GM06990 (cell line): Measurements from ENCODE around the gene RNF40.

ENCODE experiments used
- DNase-seq: peaks from one replicate; pipeline ENCODE4 v3.0.0-alpha.2; 2011; ENCODE audit not compliant: insufficient read length; ENCODE audit errors: extremely low read depth
- H3K27me3 ChIP-seq: replicated peaks from 2 replicates; pipeline ENCODE4 v1.6.0; 2011; ENCODE audit warnings: low read length; ENCODE audit not compliant: control insufficient read depth, insufficient read depth
- H3K36me3 ChIP-seq: 2 replicates; pipeline ENCODE4 v1.5.1; 2011; ENCODE audit warnings: low read length; ENCODE audit not compliant: control insufficient read depth, insufficient read depth
- H3K4me3 ChIP-seq: replicated peaks from 2 replicates; pipeline ENCODE4 v1.5.1; 2011; ENCODE audit warnings: low read depth, mild to moderate bottlenecking, control low read depth, low read length
- TF ChIP-seq, protein P1 (sequence below): IDR thresholded peaks from 2 replicates; pipeline ENCODE4 v1.5.1; 2011; ENCODE audit warnings: low read length, control low read depth, mild to moderate bottlenecking, inconsistent platforms; ENCODE audit not compliant: insufficient read depth, poor library complexity, severe bottlenecking

RNF40 gene

DNA sequence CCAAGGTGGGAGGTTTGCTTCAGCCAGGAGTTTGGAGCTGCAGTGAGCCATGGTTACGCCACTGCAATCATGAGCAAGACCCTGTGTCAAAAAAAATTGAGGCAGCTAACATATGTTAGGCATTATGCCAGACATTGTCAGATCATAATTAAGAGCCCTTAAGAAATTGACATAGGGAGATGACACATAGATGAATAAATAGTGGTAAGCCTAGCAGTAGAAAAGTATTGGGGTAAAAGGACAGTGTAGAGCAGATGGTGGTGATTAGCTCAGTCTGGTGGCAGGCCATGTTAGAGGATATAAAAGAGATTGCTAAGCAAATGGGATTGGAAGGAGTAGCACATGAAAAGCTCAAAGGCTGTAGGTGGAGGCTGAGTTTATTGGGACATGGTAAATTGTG, 40.5 kb upstream of the RNF40 start:
- Histone ChIP-seq H3K36me3 (peaks cover 58% of the 10 kb centered on the region), H3K27me3 (no peaks in the 10 kb centered on the region), H3K4me3 (no peak overlapping the region)
- no peak for DNase-seq
- TF ChIP-seq, protein P1, sequence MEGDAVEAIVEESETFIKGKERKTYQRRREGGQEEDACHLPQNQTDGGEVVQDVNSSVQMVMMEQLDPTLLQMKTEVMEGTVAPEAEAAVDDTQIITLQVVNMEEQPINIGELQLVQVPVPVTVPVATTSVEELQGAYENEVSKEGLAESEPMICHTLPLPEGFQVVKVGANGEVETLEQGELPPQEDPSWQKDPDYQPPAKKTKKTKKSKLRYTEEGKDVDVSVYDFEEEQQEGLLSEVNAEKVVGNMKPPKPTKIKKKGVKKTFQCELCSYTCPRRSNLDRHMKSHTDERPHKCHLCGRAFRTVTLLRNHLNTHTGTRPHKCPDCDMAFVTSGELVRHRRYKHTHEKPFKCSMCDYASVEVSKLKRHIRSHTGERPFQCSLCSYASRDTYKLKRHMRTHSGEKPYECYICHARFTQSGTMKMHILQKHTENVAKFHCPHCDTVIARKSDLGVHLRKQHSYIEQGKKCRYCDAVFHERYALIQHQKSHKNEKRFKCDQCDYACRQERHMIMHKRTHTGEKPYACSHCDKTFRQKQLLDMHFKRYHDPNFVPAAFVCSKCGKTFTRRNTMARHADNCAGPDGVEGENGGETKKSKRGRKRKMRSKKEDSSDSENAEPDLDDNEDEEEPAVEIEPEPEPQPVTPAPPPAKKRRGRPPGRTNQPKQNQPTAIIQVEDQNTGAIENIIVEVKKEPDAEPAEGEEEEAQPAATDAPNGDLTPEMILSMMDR = no peak

DNA sequence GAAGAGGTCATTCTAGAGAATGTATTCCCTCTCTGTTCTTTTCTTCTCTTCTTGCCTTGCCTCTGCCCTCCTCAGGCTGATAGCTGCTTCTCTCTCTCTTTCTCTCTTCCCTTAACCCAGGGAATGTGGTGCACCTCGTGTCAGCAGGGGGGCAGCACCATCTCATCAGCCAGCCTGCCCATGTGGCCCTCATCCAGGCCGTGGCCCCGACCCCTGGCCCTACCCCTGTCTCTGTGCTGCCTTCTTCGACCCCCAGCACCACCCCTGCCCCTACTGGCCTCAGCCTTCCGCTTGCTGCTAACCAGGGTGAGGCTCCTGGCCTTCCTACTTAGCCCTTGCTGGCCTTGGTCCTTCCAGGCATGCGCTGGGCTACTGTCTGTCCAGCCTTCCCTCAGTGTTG, 39.7 kb upstream of the RNF40 start:
- no peak for DNase-seq
- Histone ChIP-seq H3K4me3 (no peak overlapping the region), H3K27me3 (no peaks in the 10 kb centered on the region), H3K36me3 (peaks cover 59% of the 10 kb centered on the region)
- TF ChIP-seq, protein P1 = no peak

DNA sequence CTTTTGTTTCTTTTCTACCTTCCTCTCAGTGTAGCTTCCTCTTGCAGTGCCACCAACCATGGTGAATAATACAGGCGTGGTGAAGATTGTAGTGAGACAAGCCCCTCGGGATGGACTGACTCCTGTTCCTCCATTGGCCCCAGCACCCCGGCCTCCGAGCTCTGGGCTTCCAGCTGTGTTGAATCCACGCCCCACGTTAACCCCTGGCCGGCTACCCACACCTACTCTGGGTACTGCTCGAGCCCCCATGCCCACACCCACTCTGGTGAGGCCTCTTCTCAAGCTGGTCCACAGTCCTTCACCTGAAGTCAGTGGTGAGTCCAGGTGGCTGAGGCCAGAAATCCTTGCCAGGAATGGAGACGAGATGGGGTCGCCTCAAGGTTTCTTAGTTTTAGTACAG, 39.2 kb upstream of the RNF40 start:
- Histone ChIP-seq H3K4me3 (no peak overlapping the region), H3K27me3 (no peaks in the 10 kb centered on the region), H3K36me3 (peaks cover 57% of the 10 kb centered on the region)
- no peak for DNase-seq
- TF ChIP-seq, protein P1 = no peak

DNA sequence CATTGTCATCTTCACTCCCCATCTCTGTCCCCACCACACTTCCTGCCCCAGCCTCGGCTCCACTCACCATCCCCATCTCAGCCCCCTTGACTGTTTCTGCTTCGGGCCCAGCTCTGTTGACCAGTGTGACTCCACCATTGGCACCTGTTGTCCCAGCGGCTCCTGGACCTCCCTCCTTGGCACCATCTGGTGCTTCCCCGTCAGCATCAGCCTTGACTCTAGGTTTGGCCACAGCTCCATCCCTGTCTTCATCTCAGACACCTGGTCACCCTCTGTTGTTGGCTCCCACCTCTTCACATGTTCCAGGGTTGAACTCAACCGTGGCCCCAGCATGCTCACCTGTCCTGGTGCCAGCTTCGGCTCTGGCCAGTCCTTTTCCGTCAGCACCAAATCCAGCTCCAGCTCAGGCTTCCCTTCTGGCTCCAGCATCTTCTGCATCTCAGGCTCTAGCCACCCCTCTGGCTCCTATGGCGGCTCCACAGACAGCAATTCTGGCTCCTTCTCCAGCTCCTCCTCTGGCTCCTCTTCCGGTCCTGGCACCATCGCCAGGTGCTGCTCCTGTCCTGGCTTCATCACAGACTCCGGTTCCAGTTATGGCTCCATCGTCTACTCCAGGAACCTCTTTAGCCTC, 38.3 kb upstream of the RNF40 start:
- Histone ChIP-seq H3K36me3 (peaks cover 58% of the 10 kb centered on the region), H3K4me3 (no peak overlapping the region), H3K27me3 (no peaks in the 10 kb centered on the region)
- DNase-seq = no peak
- TF ChIP-seq, protein P1 = no peak

DNA sequence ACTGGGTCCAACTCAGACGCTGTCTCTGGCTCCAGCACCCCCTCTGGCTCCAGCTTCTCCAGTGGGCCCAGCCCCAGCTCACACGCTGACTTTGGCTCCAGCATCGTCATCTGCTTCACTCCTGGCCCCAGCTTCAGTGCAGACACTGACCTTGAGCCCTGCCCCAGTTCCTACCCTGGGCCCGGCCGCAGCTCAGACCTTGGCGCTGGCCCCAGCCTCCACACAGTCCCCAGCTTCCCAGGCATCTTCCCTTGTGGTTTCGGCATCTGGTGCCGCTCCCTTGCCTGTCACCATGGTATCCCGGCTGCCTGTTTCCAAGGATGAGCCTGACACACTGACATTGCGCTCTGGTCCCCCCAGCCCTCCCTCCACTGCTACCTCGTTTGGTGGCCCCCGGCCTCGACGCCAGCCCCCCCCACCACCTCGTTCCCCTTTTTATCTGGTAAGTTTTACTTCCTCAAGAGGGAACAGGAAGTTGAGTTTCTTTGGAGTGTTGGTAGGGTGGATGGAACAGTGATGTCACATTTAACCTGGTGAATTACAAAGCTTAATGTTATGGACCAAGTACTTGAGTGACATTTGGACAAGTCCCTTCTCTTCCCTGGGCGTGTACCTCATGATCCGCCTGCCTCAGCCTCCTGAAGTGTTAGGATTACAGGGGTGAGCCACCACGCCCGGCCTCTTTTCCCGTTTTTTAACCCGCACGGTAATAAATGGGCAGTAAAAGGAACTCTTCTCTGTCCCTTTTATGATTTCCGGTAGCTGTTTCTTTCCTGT, 37.3 kb upstream of the RNF40 start:
- H3K36me3 ChIP-seq = peaks cover 61% of the 10 kb centered on the region

More for the DNA sequence above, 37.3 kb upstream of the RNF40 start:
- Histone ChIP-seq H3K4me3 (no peak overlapping the region), H3K27me3 (no peaks in the 10 kb centered on the region)
- no peak for DNase-seq
- TF ChIP-seq, protein P1 = no peak
